Stimulated activated naive CD8-positive, alpha-beta T cell treated with anti-CD3 and anti-CD28 coated beads, Interleukin-15, Interleukin-2, amounts not matched to agents 100 ng/mL and 50 ng/mL, for 24 hours (primary cell): ENCODE results near the gene SLITRK5.

Experiments
- H3K27ac Mint-ChIP-seq: one replicate; pipeline ENCODE4 v1.8.0; 2021; ENCODE audit warnings: mild to moderate bottlenecking, mixed read lengths
- H3K27me3 Mint-ChIP-seq: one replicate; pipeline ENCODE4 v1.8.0; 2021; ENCODE audit warnings: mixed read lengths
- H3K36me3 Mint-ChIP-seq: one replicate; pipeline ENCODE4 v1.8.0; 2021; ENCODE audit warnings: low read depth, mixed read lengths
- H3K4me1 Mint-ChIP-seq: one replicate; pipeline ENCODE4 v1.8.0; 2021; ENCODE audit warnings: low read depth, mixed read lengths
- H3K4me3 Mint-ChIP-seq: one replicate; pipeline ENCODE4 v1.8.0; 2021; ENCODE audit warnings: mild to moderate bottlenecking, mixed read lengths
- H3K9me3 Mint-ChIP-seq: one replicate; pipeline ENCODE4 v1.8.0; 2021; ENCODE audit warnings: mixed read lengths

The SLITRK5 gene

GRCh38 chr13:87678372-87678752 lies 7.2 kb downstream of the SLITRK5 start:
- no peaks in the 10 kb centered on the region for H3K9me3 Mint-ChIP-seq
- no peaks in the 10 kb centered on the region for H3K36me3 Mint-ChIP-seq
- H3K27ac Mint-ChIP-seq, result no peak overlapping the region
- H3K4me3 Mint-ChIP-seq, result peak overlapping the region; percentile 61
- peaks cover 26% of the 10 kb centered on the region for H3K4me1 Mint-ChIP-seq
- H3K27me3 Mint-ChIP-seq, result peaks cover 57% of the 10 kb centered on the region

- Mint-ChIP-seq H3K4me3 (no peak overlapping the region), H3K27ac (no peak overlapping the region), H3K36me3 (no peaks in the 10 kb centered on the region), H3K27me3 (peaks cover 41% of the 10 kb centered on the region), H3K9me3 (no peaks in the 10 kb centered on the region), H3K4me1 (peaks cover 19% of the 10 kb centered on the region)
These were observed 9.1 kb downstream of the SLITRK5 start for GRCh38 chr13:87680298-87680697.

GRCh38 chr13:87684850-87685742 lies 13.9 kb downstream of the SLITRK5 start:
- peaks cover 4% of the 10 kb centered on the region for H3K27me3 Mint-ChIP-seq
- no peak overlapping the region for H3K4me3 Mint-ChIP-seq
- H3K27ac Mint-ChIP-seq, result no peak overlapping the region
- H3K36me3 Mint-ChIP-seq, result no peaks in the 10 kb centered on the region
- H3K4me1 Mint-ChIP-seq, result peaks cover 3% of the 10 kb centered on the region
- no peaks in the 10 kb centered on the region for H3K9me3 Mint-ChIP-seq

GRCh38 chr13:87696458-87696857 lies 25.3 kb downstream of the SLITRK5 start:
- Mint-ChIP-seq H3K4me1 (no peaks in the 10 kb centered on the region), H3K9me3 (peaks cover 4% of the 10 kb centered on the region), H3K36me3 (no peaks in the 10 kb centered on the region), H3K27ac (no peak overlapping the region), H3K4me3 (no peak overlapping the region), H3K27me3 (no peaks in the 10 kb centered on the region)

- Mint-ChIP-seq H3K36me3 (no peaks in the 10 kb centered on the region), H3K9me3 (peaks cover 4% of the 10 kb centered on the region), H3K27ac (no peak overlapping the region), H3K4me3 (no peak overlapping the region), H3K27me3 (no peaks in the 10 kb centered on the region), H3K4me1 (no peaks in the 10 kb centered on the region)
These were observed 27.1 kb downstream of the SLITRK5 start for GRCh38 chr13:87698268-87698667.

GRCh38 chr13:87709947-87710346 lies 38.8 kb downstream of the SLITRK5 start:
- no peaks in the 10 kb centered on the region for H3K4me1 Mint-ChIP-seq
- H3K27me3 Mint-ChIP-seq, result no peaks in the 10 kb centered on the region
- H3K36me3 Mint-ChIP-seq, result no peaks in the 10 kb centered on the region
- H3K4me3 Mint-ChIP-seq, result no peak overlapping the region
- H3K9me3 Mint-ChIP-seq, result peaks cover 5% of the 10 kb centered on the region
- H3K27ac Mint-ChIP-seq, result no peak overlapping the region

GRCh38 chr13:87712012-87712411 lies 40.8 kb downstream of the SLITRK5 start:
- Mint-ChIP-seq H3K36me3 (no peaks in the 10 kb centered on the region), H3K4me1 (no peaks in the 10 kb centered on the region), H3K27me3 (no peaks in the 10 kb centered on the region), H3K4me3 (no peak overlapping the region), H3K27ac (no peak overlapping the region), H3K9me3 (peaks cover 5% of the 10 kb centered on the region)
